Dermis blood vessel endothelial cell (primary cell): Measurements from ENCODE around the gene SMTN. TPM values are rescaled to one million over a fixed set of nuclear protein-coding genes. Genes with fewer than 3 reads are reported as not detected.
"Not testable (repeated sequence)": the region's sequence is repeated elsewhere in the genome, so short reads cannot be mapped to it uniquely, and the experiment has no call there.

ENCODE experiments used
- DNase-seq: peaks from one replicate; pipeline ENCODE4 v3.0.0; 2010
- total RNA-seq: library from RNA; depleted of rRNA; stranded (reverse); fragments of >200 nt; gene quantifications from 2 replicates; pipeline ENCODE4 v1.2.3, GENCODE V29; 2014

SMTN gene
- 269 and 319 TPM in 2 replicates for total RNA-seq

- peak; percentile 95 for DNase-seq
Observed at GRCh38 chr22:31080848-31081649, at the start of gene SMTN. TSS of gene SMTN (plus strand) at chr22:31081318. CDS start at chr22:31083259, 1,941 bp downstream.

GRCh38 chr22:31036671-31037550 is 44.2 kb upstream of the SMTN start:
- no peak for DNase-seq

GRCh38 chr22:31038686-31039085 is 42.4 kb upstream of the SMTN start:
- no peak for DNase-seq

- no peak for DNase-seq
Observed at GRCh38 chr22:31039393-31039792, 41.7 kb upstream of the SMTN start.

GRCh38 chr22:31040542-31041398 is 40.3 kb upstream of the SMTN start:
- no peak for DNase-seq

- peak; percentile 56 for DNase-seq
Observed at GRCh38 chr22:31044262-31044861, 36.8 kb upstream of the SMTN start.

- DNase-seq = no peak
Observed at GRCh38 chr22:31045900-31046538, 35.1 kb upstream of the SMTN start.

- DNase-seq = peak; percentile 95
Observed at GRCh38 chr22:31046539-31047226, 34.4 kb upstream of the SMTN start.

- DNase-seq = no peak
Observed at GRCh38 chr22:31048570-31048969, 32.5 kb upstream of the SMTN start.

GRCh38 chr22:31049815-31050420 is 31.2 kb upstream of the SMTN start:
- DNase-seq = peak; percentile 44

GRCh38 chr22:31055117-31055634 is 25.9 kb upstream of the SMTN start:
- DNase-seq = no peak

- peak; percentile 88 for DNase-seq
Observed at GRCh38 chr22:31055635-31056159, 25.4 kb upstream of the SMTN start.

- DNase-seq = no peak
Observed at GRCh38 chr22:31056986-31057599, 24.0 kb upstream of the SMTN start.

GRCh38 chr22:31059663-31060062 is 21.5 kb upstream of the SMTN start:
- not testable (repeated sequence) for DNase-seq

GRCh38 chr22:31062566-31063230 is 18.4 kb upstream of the SMTN start:
- DNase-seq = no peak

GRCh38 chr22:31064369-31064768 is 16.7 kb upstream of the SMTN start:
- no peak for DNase-seq

- DNase-seq = no peak
Observed at GRCh38 chr22:31068970-31069369, 12.1 kb upstream of the SMTN start.

GRCh38 chr22:31069691-31070314 is 11.3 kb upstream of the SMTN start:
- not testable (repeated sequence) for DNase-seq

- DNase-seq = peak; percentile 69
Observed at GRCh38 chr22:31073125-31073524, 8.0 kb upstream of the SMTN start.
